Measurements from ENCODE around the gene MECP2.

Gene MECP2

DNA sequence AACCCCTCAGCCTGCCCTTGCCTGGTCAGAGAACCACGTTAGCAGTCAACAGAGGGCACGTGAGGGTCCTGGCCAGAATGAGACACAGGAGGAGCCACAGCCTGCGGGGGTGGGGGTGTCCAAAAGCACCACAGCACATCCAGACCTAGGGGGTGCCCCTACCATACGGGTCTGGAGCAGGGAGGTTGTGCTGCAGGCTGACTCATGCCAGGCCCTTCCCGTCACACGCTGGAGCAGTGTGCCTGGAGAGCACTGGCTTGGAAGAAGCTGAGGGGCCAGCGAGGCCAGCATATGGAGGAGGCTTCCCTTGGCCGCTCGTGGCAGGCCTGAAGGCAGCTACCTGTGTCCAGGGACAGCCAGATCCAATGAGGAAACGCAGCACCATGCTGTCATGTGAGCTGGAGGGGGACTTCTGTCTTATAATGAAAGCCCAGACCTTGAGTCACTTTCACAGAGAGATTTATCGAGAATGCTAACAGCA, 76.3 kb downstream of the MECP2 start:
- TF ChIP-seq, protein P1, sequence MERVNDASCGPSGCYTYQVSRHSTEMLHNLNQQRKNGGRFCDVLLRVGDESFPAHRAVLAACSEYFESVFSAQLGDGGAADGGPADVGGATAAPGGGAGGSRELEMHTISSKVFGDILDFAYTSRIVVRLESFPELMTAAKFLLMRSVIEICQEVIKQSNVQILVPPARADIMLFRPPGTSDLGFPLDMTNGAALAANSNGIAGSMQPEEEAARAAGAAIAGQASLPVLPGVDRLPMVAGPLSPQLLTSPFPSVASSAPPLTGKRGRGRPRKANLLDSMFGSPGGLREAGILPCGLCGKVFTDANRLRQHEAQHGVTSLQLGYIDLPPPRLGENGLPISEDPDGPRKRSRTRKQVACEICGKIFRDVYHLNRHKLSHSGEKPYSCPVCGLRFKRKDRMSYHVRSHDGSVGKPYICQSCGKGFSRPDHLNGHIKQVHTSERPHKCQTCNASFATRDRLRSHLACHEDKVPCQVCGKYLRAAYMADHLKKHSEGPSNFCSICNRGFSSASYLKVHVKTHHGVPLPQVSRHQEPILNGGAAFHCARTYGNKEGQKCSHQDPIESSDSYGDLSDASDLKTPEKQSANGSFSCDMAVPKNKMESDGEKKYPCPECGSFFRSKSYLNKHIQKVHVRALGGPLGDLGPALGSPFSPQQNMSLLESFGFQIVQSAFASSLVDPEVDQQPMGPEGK (CRISPR knock-in tag; IDR thresholded peaks at IDR 0.05; ENCODE audit: borderline replicate concordance), result no peak
- TF ChIP-seq BACH2 (CRISPR knock-in tag; IDR thresholded peaks at IDR 0.05; ENCODE audit: borderline replicate concordance), result no peak
- no peak for TF ChIP-seq ZFP3 (CRISPR knock-in tag; IDR thresholded peaks at IDR 0.05)
- TF ChIP-seq, protein P2, sequence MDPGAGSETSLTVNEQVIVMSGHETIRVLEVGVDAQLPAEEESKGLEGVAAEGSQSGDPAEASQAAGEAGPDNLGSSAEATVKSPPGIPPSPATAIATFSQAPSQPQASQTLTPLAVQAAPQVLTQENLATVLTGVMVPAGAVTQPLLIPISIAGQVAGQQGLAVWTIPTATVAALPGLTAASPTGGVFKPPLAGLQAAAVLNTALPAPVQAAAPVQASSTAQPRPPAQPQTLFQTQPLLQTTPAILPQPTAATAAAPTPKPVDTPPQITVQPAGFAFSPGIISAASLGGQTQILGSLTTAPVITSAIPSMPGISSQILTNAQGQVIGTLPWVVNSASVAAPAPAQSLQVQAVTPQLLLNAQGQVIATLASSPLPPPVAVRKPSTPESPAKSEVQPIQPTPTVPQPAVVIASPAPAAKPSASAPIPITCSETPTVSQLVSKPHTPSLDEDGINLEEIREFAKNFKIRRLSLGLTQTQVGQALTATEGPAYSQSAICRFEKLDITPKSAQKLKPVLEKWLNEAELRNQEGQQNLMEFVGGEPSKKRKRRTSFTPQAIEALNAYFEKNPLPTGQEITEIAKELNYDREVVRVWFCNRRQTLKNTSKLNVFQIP (CRISPR knock-in tag; IDR thresholded peaks at IDR 0.05; ENCODE audit: borderline replicate concordance, low read depth), result no peak
- TF ChIP-seq GLIS3 (CRISPR knock-in tag; IDR thresholded peaks at IDR 0.05), result no peak
- TF ChIP-seq, protein P3, sequence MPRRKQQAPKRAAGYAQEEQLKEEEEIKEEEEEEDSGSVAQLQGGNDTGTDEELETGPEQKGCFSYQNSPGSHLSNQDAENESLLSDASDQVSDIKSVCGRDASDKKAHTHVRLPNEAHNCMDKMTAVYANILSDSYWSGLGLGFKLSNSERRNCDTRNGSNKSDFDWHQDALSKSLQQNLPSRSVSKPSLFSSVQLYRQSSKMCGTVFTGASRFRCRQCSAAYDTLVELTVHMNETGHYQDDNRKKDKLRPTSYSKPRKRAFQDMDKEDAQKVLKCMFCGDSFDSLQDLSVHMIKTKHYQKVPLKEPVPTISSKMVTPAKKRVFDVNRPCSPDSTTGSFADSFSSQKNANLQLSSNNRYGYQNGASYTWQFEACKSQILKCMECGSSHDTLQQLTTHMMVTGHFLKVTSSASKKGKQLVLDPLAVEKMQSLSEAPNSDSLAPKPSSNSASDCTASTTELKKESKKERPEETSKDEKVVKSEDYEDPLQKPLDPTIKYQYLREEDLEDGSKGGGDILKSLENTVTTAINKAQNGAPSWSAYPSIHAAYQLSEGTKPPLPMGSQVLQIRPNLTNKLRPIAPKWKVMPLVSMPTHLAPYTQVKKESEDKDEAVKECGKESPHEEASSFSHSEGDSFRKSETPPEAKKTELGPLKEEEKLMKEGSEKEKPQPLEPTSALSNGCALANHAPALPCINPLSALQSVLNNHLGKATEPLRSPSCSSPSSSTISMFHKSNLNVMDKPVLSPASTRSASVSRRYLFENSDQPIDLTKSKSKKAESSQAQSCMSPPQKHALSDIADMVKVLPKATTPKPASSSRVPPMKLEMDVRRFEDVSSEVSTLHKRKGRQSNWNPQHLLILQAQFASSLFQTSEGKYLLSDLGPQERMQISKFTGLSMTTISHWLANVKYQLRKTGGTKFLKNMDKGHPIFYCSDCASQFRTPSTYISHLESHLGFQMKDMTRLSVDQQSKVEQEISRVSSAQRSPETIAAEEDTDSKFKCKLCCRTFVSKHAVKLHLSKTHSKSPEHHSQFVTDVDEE (CRISPR knock-in tag; IDR thresholded peaks at IDR 0.05), result no peak
- TF ChIP-seq ZFP30 (CRISPR knock-in tag; IDR thresholded peaks at IDR 0.05), result no peak
- TF ChIP-seq ARNTL (CRISPR knock-in tag; IDR thresholded peaks at IDR 0.05; ENCODE audit: borderline replicate concordance, low read depth), result no peak
- no peak for TF ChIP-seq ESRRG (CRISPR knock-in tag; IDR thresholded peaks at IDR 0.05)
- TF ChIP-seq TOX (CRISPR knock-in tag; IDR thresholded peaks at IDR 0.05; ENCODE audit: borderline replicate concordance), result no peak
- TF ChIP-seq ZNF70 (CRISPR knock-in tag; IDR thresholded peaks at IDR 0.05), result no peak
- no peak for TF ChIP-seq ZNF565 (CRISPR knock-in tag; conservative IDR thresholded peaks at IDR 0.05; ENCODE audit: low read depth)
- TF ChIP-seq TCF4 (CRISPR knock-in tag; IDR thresholded peaks at IDR 0.05; ENCODE audit: borderline replicate concordance), result no peak
- no peak for TF ChIP-seq OSR1 (CRISPR knock-in tag; IDR thresholded peaks at IDR 0.05)
- TF ChIP-seq, protein P4, sequence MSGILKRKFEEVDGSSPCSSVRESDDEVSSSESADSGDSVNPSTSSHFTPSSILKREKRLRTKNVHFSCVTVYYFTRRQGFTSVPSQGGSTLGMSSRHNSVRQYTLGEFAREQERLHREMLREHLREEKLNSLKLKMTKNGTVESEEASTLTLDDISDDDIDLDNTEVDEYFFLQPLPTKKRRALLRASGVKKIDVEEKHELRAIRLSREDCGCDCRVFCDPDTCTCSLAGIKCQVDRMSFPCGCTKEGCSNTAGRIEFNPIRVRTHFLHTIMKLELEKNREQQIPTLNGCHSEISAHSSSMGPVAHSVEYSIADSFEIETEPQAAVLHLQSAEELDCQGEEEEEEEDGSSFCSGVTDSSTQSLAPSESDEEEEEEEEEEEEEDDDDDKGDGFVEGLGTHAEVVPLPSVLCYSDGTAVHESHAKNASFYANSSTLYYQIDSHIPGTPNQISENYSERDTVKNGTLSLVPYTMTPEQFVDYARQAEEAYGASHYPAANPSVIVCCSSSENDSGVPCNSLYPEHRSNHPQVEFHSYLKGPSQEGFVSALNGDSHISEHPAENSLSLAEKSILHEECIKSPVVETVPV (CRISPR knock-in tag; IDR thresholded peaks at IDR 0.05), result no peak
- no peak for TF ChIP-seq ZC3H10 (CRISPR knock-in tag; IDR thresholded peaks at IDR 0.05)
- no peak for TF ChIP-seq RARB (CRISPR knock-in tag; IDR thresholded peaks at IDR 0.05)
- no peak for TF ChIP-seq SNAI2 (CRISPR knock-in tag; IDR thresholded peaks at IDR 0.05)
- peak; percentile 64 for ATAC-seq

DNA sequence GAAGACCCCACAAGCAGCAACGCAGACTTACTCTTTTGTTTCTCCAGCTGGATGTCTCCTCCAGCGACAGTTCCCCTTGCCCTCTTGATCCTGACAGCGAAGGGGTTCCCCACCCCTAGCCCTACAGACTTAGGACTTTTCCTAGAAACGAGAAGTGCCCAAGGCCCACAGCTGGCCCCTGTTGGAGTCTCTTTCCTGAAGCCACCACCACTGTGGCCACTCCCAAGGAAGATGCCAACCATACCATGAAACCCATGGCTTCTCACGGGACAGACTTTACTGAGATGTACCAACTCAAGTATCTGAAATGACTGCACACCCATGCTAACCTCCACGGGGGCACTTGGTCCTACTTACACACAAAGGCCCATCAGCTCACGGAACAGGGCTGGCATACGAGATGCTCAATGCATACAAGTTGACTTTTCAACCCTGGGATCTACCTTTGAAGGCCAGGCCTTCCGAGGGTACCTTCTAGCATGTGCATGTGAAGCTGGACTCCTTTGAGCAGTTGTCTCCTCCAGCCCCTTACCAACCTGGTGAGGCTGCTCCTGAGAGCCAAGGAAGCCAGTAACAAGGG, 76.9 kb downstream of the MECP2 start:
- peak; percentile 3; the same call in 2 of the 3 replicates for ATAC-seq
- no peak for TF ChIP-seq ZNF8 (CRISPR knock-in tag; IDR thresholded peaks at IDR 0.05)
- no peak for TF ChIP-seq PPARA (CRISPR knock-in tag; IDR thresholded peaks at IDR 0.05; ENCODE audit: borderline replicate concordance)
- TF ChIP-seq, protein P2 (CRISPR knock-in tag; IDR thresholded peaks at IDR 0.05; ENCODE audit: borderline replicate concordance, low read depth), result no peak
- no peak for TF ChIP-seq CSDC2 (CRISPR knock-in tag; IDR thresholded peaks at IDR 0.05)
- no peak for TF ChIP-seq ESRRG (CRISPR knock-in tag; IDR thresholded peaks at IDR 0.05)
- TF ChIP-seq TCF4 (CRISPR knock-in tag; IDR thresholded peaks at IDR 0.05; ENCODE audit: borderline replicate concordance), result no peak
- no peak for TF ChIP-seq BACH2 (CRISPR knock-in tag; IDR thresholded peaks at IDR 0.05; ENCODE audit: borderline replicate concordance)
- TF ChIP-seq, protein P4 (CRISPR knock-in tag; IDR thresholded peaks at IDR 0.05), result no peak
- no peak for TF ChIP-seq RARB (CRISPR knock-in tag; IDR thresholded peaks at IDR 0.05)
- TF ChIP-seq GLIS3 (CRISPR knock-in tag; IDR thresholded peaks at IDR 0.05), result no peak
- TF ChIP-seq ZFP3 (CRISPR knock-in tag; IDR thresholded peaks at IDR 0.05), result no peak
- TF ChIP-seq, protein P1 (CRISPR knock-in tag; IDR thresholded peaks at IDR 0.05; ENCODE audit: borderline replicate concordance), result no peak
- TF ChIP-seq ZNF565 (CRISPR knock-in tag; conservative IDR thresholded peaks at IDR 0.05; ENCODE audit: low read depth), result no peak
- no peak for TF ChIP-seq TOX (CRISPR knock-in tag; IDR thresholded peaks at IDR 0.05; ENCODE audit: borderline replicate concordance)
- no peak for TF ChIP-seq OSR1 (CRISPR knock-in tag; IDR thresholded peaks at IDR 0.05)
- TF ChIP-seq, protein P5, sequence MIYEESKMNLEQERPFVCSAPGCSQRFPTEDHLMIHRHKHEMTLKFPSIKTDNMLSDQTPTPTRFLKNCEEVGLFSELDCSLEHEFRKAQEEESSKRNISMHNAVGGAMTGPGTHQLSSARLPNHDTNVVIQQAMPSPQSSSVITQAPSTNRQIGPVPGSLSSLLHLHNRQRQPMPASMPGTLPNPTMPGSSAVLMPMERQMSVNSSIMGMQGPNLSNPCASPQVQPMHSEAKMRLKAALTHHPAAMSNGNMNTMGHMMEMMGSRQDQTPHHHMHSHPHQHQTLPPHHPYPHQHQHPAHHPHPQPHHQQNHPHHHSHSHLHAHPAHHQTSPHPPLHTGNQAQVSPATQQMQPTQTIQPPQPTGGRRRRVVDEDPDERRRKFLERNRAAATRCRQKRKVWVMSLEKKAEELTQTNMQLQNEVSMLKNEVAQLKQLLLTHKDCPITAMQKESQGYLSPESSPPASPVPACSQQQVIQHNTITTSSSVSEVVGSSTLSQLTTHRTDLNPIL (CRISPR knock-in tag; IDR thresholded peaks at IDR 0.05; ENCODE audit: low read depth), result no peak
- TF ChIP-seq SNAI2 (CRISPR knock-in tag; IDR thresholded peaks at IDR 0.05), result no peak
- no peak for TF ChIP-seq ARNTL (CRISPR knock-in tag; IDR thresholded peaks at IDR 0.05; ENCODE audit: borderline replicate concordance, low read depth)
- no peak for TF ChIP-seq ZFP30 (CRISPR knock-in tag; IDR thresholded peaks at IDR 0.05)
- no peak for TF ChIP-seq ZC3H10 (CRISPR knock-in tag; IDR thresholded peaks at IDR 0.05)

All from SK-N-SH treated with all-trans-retinoic acid at 6 μM for 48 hours (cell line).